Gastrocnemius medialis (tissue), 4 donors: Measurements from ENCODE around the gene EVA1C.

Source experiments
- CTCF ChIP-seq, 5 experiments: fragments of 450-650 bp in 3 of 5; fragments of 200-600 bp in 2 of 5; sonication (generic) in 2 of 5; IDR thresholded peaks in 4 of 5; conservative IDR thresholded peaks in 1 of 5; 1 replicate in 4 of 5; 2 replicates in 1 of 5; pipeline ENCODE4 v1.5.1; 2016 to 2019; ENCODE audit warnings: antibody characterized with exemption in 5 of 5, mild to moderate bottlenecking in 3 of 5, moderate library complexity in 3 of 5
- POLR2A ChIP-seq, 2 donors: fragments of 450-650 bp; IDR thresholded peaks; one replicate each; pipeline ENCODE4 v1.6.1; 2017; ENCODE audit warnings: antibody characterized with exemption in 2 of 2, mild to moderate bottlenecking in 2 of 2, moderate library complexity in 2 of 2

GRCh38 chr21:32463367-32463766, 50.9 kb downstream of the EVA1C start:
- TF ChIP-seq POLR2A (IDR thresholded peaks at IDR 0.05) (no peak), CTCF (IDR thresholded peaks at IDR 0.05 in 4 of 5, conservative IDR thresholded peaks at IDR 0.05 in 1 of 5) (no peak)
